ENCODE data around the gene SLC18A3.

SLC18A3 gene

DNA sequence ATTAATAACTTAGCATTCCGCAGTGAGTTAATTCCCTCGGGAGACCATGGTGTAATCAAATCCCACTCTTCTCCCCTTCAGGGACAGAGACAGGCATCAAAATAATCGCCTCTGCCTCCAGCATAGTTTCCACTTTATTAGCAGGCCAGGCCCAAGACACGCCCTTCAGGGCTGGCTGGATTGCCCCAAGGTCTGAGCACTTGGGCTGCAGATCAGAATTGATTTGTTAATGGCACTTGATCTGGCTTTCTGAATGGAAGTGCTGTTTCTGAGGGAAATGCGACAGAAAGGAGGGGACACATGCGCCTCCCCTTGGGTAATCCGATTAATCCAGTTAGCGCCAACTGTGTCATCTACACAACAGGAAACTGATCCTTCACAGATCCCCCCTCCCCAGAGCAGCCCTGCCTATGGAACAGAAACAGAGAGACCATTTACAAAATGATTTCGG, 19.3 kb downstream of the SLC18A3 start:
- no peak for DNase-seq

DNA sequence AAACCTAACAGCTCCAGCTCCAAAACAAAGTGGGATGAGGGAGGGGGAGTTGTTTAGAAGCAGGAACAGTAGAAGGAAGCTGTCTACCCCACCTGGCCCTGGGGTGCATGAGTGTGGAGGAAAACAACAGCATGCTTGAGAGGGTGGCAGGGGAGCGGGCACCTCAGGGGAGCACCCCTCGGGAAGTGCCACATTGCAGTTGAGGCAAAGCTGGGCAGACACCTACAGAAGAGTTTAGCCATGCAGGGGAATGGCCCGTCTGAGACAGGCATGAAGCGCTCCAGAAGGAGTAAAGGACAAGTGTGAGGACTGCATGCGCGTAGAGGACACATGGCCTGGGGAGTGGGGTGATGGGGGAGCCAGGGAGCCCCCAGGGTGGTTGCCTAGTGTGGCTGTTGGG, 21.9 kb downstream of the SLC18A3 start:
- no peak for DNase-seq

DNA sequence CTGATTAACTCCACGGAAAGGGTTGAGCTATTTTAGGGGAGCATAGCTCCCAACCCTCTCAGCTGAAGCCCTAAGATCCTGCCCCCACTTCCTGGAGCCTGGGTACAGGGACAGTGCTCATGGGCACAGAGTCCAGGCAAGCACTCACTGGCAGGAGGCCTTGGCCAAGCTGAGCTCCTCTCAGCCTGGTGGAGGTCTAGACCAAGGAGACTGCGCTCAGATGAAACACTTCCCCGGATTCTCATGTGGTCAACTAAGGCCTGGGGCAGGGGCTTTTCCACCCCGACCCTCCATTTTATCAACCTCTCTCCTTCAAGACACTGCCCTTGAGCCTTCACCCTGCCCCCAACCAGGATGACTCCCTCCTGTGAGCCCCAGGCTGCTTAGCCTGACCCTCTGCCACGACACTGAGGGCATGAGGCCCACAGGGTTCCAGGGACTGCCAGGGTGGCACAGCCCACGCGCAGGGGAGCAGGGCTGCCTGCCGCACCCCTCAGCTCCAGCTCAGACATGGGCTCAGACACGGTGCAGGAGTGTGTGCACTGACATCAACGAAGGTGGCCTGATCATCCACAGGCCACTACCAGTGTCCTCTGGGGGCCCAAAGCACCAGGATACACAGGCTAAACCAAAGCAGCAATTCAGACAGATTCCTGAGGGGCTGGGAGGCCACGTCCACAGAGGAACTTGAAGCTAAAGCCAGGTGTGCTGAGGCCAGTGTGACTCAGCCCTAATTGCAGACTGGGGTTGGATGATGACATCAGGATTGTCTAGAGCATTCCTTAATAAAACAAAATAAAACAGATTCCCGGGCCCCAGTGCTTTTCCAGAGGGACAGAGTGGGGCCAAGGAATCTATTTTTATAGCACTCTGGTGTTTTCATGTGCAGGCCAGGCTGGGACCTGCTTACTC, 22.6 kb downstream of the SLC18A3 start:
- no peak for DNase-seq

DNA sequence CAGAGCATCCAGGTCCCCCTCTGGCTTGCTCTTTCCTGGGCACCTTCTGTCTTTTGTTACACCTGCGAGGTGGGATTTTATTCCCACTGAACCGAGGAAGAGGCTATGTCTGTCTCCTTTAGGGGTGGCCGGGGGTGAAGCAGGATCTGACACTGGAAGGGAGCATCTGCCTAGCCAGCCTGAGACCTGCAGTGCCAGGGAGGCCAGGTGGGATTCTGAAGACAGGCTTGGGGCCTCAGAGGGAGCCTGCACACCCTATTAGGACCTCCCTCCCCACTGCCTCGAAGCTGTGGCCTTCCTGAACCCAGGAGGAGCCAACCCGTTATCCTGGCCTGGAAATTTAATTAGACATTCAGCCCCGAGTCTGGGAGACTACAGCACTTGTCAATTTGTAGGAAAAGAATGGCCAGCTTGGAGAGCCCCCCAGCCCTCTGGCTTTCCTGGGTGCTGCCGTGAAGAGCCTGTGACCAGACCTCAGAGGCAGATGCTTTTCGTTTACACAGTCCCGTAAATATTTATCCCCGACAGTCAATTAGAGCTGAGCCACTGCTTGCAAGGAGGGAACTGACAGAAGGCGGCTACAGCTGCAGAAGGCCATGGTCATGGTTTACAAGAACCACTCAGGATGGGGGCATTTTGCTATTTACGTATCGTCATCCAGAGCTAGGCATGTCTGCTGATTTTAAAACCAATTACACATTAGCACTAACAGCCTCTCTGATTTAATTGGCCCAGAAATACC, 23.4 kb downstream of the SLC18A3 start:
- no peak for DNase-seq

DNA sequence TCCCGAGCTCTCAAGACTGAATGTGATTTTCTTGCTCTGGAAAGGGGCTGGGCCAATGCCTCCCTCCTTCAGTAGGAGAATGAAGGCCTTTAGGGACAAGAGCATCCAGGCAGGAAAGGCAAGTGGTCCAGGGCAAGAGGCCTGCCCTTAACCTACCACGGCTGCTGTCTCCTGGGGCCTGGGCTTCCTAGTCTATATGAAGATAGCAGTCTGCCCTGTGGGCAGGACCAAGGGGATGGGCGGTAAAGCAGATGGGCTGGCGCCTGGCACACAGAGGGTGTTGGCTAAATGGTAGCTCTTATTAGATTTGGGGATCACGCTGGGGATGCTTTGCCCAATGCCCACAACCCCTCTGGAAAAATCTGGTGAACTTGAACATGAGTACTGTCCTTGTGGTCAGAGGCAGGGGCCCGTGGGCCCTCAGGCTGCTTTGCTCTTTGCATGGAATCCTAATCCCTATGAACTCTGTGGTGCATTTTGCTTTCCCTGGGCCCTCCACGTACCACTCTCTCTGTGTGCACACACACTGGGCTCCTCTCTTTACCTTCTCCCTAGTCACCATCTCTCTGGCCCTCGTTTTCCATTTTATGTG, 24.1 kb downstream of the SLC18A3 start:
- DNase-seq: no peak

GRCh38 chr10:49642311-49642710, 32.2 kb downstream of the SLC18A3 start:
- no peak for DNase-seq

GRCh38 chr10:49643241-49644034, 33.3 kb downstream of the SLC18A3 start:
- DNase-seq: no peak

- DNase-seq: no peak
These were observed 34.0 kb downstream of the SLC18A3 start for GRCh38 chr10:49644035-49644646.

DNA sequence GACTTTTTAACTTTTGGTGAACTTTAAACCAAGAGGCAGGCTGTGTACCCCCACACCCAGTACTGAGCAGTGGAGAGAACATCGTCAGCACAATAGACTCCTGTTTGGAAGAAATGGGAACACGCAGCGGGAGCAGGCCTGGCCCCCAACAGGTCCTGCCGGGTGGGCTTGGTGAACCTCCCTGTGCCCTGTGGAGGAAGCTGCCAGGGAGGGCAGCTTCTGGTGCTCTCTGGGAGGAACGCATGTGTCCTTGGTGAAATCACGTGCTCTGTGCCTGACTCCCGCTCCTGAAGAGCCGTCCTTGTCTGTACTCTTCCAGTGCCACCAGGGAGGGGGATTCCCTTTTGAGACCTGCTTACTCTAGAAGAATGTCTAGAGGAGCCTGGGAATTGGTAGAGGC, 35.3 kb downstream of the SLC18A3 start:
- DNase-seq: no peak

- DNase-seq: peak; percentile 49
These were observed 36.1 kb downstream of the SLC18A3 start for GRCh38 chr10:49645871-49646870.

- DNase-seq: no peak
These were observed 37.4 kb downstream of the SLC18A3 start for GRCh38 chr10:49647554-49647953.

- DNase-seq: no peak
These were observed 38.1 kb downstream of the SLC18A3 start for GRCh38 chr10:49647985-49648795.

- peak; percentile 79 for DNase-seq
These were observed 39.2 kb downstream of the SLC18A3 start for GRCh38 chr10:49649294-49649693.

- DNase-seq: peak; percentile 23
These were observed 40.0 kb downstream of the SLC18A3 start for GRCh38 chr10:49649936-49650723.

GRCh38 chr10:49650724-49651034, 40.6 kb downstream of the SLC18A3 start:
- DNase-seq: no peak

GRCh38 chr10:49651039-49651835, 41.1 kb downstream of the SLC18A3 start:
- no peak for DNase-seq

- no peak for DNase-seq
These were observed 41.8 kb downstream of the SLC18A3 start for GRCh38 chr10:49651917-49652316.

Data from MV-4-11 (cell line).